Motor neuron (in vitro differentiated cells): ENCODE measurements around the gene AOAH. TPM values are rescaled to one million over a fixed set of nuclear protein-coding genes. Genes with fewer than 3 reads are reported as not detected.
A peak's percentile ranks its signal among the peaks of the same experiment; 100 is the strongest.

ENCODE experiments used
- ATAC-seq, 8 experiments: fragments of 200-7000 bp; cut with Tn5 transposase; replicated peaks in 6 of 8; 2 replicates each; pipeline ENCODE4 v1.8.0; 2021; ENCODE audit warnings: mild to moderate bottlenecking in 8 of 8, moderate library complexity in 8 of 8
- H3K27ac ChIP-seq, 2 donors: fragments of 250-450 bp; sonication (Bioruptor Pico); 2 replicates each; pipeline ENCODE4 v1.9.0; 2021; ENCODE audit warnings: antibody characterized with exemption in 2 of 2, mild to moderate bottlenecking in 2 of 2, moderate library complexity in 1 of 2
- H3K4me1 ChIP-seq, 2 donors: fragments of 250-450 bp; sonication (Bioruptor Pico); replicated peaks in 1 of 2; 2 replicates each; pipeline ENCODE4 v1.6.1; 2021; ENCODE audit warnings: antibody characterized with exemption in 2 of 2, mild to moderate bottlenecking in 2 of 2, moderate library complexity in 1 of 2
- H3K4me3 ChIP-seq, 5 donors: fragments of 250-450 bp; sonication (Bioruptor Pico); 2 replicates each; pipeline ENCODE4 v1.9.0; 2021; ENCODE audit warnings: antibody characterized with exemption in 5 of 5, mild to moderate bottlenecking in 5 of 5, moderate library complexity in 4 of 5
- WGBS, 10 experiments: fragments of 450-650 bp; shearing (Covaris generic); methylation state at CpG; one replicate each; pipeline ENCODE4 v1.0.0; 2022; 5-methylcytosine and 5-hydroxymethylcytosine counted together
- in situ Hi-C, 9 experiments: fragments of 400-800 bp; cut with MboI; loops; one replicate each; pipeline ENCODE4 v1.15.0; 2021; ENCODE audit warnings: low sequenced_read_pairs in 9 of 9, low pct_unique_long_range_greater_than_20kb in 2 of 9; ENCODE audit not compliant: unreplicated experiment in 9 of 9
- total RNA-seq, 8 experiments: library from RNA; unstranded; fragments of 300-600 nt; gene quantifications; 2 replicates each; pipeline versions ENCODE4 v1.2.3 to v1.2.4, GENCODE V29; 2022

Gene AOAH
- total RNA-seq, 8 experiments from 2014 or later = 0.25 to 1.2 (median 0.81) TPM

DNA sequence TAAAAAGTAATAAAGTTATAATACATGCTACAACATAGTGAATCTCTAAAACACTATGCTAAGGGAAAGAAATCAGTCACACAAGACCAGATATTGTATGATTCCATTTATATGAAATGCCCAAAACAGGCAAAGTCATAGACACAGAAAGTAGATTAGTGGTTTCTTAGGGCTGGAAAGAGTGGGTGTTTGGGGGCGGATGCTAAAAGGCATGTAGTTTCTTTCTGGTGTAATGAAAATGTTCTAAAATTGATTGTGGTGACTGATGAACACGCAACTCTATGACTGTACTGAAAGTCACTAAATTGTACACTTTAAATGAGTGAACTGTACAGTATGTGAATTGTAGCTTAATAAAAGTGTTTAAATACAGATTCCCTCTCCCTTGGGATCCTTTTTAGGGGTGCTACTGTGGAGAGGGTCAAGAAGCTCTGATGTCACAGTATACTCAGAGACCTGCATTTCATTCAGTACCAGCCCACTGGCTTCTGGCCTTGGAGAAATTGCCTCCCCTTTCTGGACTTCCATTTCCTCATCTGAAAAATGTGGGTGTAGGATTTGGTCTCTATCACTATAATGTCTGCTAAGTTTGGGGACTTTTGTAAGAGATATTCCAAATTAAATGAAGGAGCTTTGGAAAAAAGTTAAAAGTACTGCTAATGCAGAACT is 46.4 kb downstream of the AOAH start:
- no peak overlapping the region for H3K27ac ChIP-seq
- H3K4me1 ChIP-seq = no peaks in the 10 kb centered on the region
- in situ Hi-C loops = no loop called here
- 31 to 100% (median 100%) methylated on average over 1 to 2 of the region's 2 CpGs; no CpG with 5 or more reads in 2 of the 10 experiments for WGBS, 10 experiments
- H3K4me3 ChIP-seq = no peak overlapping the region
- no peak for ATAC-seq

DNA sequence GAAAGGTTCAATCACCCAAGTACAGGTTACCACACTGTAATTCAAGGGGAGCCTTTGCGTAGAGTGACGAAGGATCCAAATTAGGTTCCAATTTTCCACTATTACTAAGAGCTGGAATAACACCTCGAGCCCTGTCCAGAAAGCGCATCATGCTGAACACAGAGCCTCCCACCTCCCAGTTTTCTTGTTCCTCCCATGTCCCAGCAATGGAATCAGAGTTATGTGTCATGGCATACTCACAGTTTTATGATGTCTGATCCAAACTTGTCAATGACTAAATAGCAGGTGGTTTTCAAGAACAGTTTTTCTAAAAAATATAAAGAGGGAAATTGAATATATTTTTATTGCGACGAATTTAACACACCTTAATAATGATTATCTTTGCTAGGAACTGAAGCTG is 50.6 kb downstream of the AOAH start:
- no peak for ATAC-seq
- Histone ChIP-seq H3K27ac (no peak overlapping the region), H3K4me1 (peaks cover 0 to 9% of the 10 kb centered on the region in 2 donors), H3K4me3 (no peak overlapping the region)
- WGBS, 10 experiments = 63 to 100% (median 91%) methylated on average over 2 to 6 of the region's 6 CpGs; no CpG with 5 or more reads in 1 of the 10 experiments
- in situ Hi-C loops = loop anchor here in 3 of 9 experiments (25.0 kb wide), 2 partner anchors 186 to 514 kb away; no protein-coding TSS in a partner anchor

DNA sequence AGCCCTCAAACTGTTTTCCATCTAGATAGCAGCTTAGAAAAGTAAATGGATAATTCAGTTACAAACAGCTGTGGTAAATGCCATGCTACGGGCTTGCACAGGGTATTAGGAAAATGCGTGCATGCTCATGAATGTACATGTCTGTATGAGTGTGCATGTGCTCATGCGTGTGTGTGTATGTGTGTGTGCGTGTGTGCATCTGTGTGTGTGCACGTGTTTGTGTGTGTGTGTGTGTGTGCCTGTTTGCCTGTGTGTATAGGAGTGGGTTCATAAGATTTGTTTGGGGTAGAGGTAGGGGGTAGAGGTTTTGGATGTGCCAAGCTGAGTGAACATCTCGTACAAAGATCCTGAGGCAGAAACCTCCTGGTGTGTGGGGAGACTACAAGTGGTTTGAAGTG is 52.9 kb downstream of the AOAH start:
- H3K4me3 ChIP-seq = no peak overlapping the region
- no peak for ATAC-seq
- H3K27ac ChIP-seq = no peak overlapping the region
- peaks cover 0 to 9% of the 10 kb centered on the region in 2 donors for H3K4me1 ChIP-seq
- in situ Hi-C loops = loop anchor here in 3 of 9 experiments (25.0 kb wide), 2 partner anchors 184 to 516 kb away; no protein-coding TSS in a partner anchor
- 0 to 88% (median 77%) methylated on average over 1 to 6 of the region's 6 CpGs for WGBS, 10 experiments

DNA sequence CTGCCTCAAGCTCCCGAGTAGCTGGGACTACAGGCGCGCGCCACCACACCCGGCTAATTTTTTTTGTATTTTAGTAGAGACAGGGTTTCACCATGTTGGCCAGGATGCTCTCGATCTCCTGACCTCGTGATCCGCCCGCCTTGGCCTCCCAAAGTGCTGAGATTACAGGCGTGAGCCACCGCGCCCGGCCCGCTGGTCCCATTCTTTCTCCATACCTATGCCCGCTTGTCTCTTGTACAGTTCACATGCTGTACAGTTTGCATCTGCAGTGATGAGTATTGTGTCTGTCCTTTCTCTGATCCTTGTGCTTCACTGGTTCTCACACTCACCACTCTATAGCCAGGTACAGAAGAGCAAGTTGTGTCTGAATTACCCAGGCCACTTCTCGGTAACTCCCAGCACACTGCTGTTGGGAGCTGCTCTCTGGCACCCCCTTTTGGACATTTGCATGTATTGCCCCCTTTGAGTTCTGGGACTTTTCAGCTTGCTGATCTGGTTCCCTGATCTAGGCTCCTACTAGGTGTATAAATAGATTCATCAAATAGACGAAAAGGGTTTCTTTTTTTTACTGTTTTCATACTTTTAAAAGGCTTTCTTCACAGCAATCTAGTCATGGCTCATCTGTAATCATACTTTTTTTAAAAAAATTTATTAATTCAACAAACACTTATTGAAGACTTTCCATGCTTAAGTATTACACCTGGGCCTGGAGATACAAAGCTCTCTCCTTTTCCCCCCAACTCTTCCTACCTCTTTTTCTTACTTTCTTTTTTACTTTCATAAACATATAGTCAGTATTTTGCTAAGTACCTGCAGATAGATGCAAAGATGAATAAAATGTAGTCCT is 53.5 kb downstream of the AOAH start:
- 0 to 100% (median 64%) methylated on average over 1 to 17 of the region's 17 CpGs for WGBS, 10 experiments
- Histone ChIP-seq H3K4me3 (no peak overlapping the region), H3K4me1 (peaks cover 0 to 9% of the 10 kb centered on the region in 2 donors), H3K27ac (no peak overlapping the region)
- in situ Hi-C loops = loop anchor here in 3 of 9 experiments (25.0 kb wide), 2 partner anchors 184 to 516 kb away; no protein-coding TSS in a partner anchor
- peak in 7 of 8 experiments; percentile 32 to 80 (median 64) for ATAC-seq

DNA sequence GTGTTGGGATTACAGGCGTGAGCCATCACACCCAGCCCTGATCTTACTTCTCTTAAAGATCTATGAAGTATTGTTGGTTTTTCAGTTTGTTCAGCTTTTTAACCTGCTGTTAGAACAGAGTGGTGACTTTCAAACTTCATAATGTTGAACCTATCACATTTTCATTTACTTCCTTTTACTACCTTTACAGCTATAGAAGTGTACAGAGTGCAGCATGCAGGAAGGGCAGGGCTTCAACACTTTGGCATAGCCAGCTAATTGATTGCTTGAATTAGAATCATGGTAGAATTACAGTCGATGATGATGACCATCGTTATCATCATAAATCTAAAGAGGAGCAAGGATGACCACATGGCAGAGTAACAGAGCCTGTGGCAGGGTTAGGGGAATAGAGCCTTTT is 55.5 kb downstream of the AOAH start:
- no peak overlapping the region for H3K27ac ChIP-seq
- in situ Hi-C loops = loop anchor here in 3 of 9 experiments (25.0 kb wide), 2 partner anchors 181 to 519 kb away; no protein-coding TSS in a partner anchor
- WGBS, 10 experiments = 0 to 100% (median 60%) methylated on average over 1 to 3 of the region's 3 CpGs; no CpG with 5 or more reads in 2 of the 10 experiments
- H3K4me1 ChIP-seq = peaks cover 0 to 9% of the 10 kb centered on the region in 2 donors
- ATAC-seq = no peak
- H3K4me3 ChIP-seq = no peak overlapping the region

DNA sequence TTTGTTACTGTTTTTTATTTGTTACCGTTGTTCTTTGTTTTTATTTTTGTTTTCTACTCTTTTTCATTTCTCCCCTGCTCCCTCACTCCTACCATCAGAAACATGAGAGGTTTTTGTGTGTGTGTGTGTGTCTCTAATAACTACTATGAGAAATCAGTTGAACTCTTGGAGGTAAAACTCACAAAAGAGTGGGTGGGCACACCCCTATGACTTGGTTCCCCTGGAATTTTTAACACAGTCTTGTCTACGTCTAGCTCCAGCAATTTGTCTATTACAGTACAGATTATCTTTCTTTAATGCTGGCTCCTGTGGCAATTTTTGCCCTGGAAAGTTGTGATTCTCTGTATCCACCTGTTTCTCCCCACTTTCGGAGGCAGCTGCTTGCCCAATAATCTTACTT is 56.2 kb downstream of the AOAH start:
- no peak for ATAC-seq
- in situ Hi-C loops = loop anchor here in 3 of 9 experiments (25.0 kb wide), 2 partner anchors 181 to 519 kb away; no protein-coding TSS in a partner anchor
- peaks cover 0 to 9% of the 10 kb centered on the region in 2 donors for H3K4me1 ChIP-seq
- 0 to 100% (median 71%) methylated on average over 1 to 3 of the region's 3 CpGs for WGBS, 10 experiments
- H3K4me3 ChIP-seq = no peak overlapping the region
- H3K27ac ChIP-seq = no peak overlapping the region

DNA sequence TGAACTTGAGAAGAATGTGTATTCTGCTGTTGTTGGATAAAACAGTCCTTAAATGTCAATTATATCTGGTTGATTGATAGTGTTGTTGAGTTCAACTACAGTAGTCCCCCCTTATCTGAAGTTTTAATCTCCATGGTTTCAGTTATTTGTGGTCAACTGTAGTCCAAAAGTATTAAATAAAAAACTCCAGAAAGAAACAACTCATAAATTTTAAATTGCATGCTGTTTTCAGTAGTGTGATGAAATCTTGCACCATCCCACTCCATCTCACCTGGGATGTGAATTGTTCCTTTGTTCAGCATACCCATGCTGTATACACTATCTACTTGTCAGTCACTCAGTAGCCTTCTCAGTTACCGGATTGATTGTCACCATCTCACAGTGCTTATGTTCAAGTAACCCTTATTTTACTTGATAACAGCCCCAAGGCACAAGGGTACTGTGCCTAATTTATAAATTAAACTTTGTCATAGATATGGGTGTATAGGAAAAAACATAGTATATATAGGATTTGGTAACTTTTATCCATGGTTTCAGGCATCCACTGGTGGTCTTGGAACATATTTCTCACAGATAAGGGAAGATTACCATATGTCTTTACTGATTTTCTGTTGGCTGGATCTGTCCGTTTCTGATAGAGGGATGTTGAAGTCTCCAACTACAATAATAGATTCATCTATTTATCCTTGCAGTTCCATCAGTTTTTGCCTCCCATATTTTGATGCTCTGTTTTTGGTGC is 57.1 kb downstream of the AOAH start:
- peak in 3 of 8 experiments; percentile 22 to 66 (median 46) for ATAC-seq
- 11 to 100% (median 82%) methylated on average over 1 to 2 of the region's 2 CpGs; no CpG with 5 or more reads in 1 of the 10 experiments for WGBS, 10 experiments
- Histone ChIP-seq H3K4me1 (peaks cover 0 to 9% of the 10 kb centered on the region in 2 donors), H3K4me3 (no peak overlapping the region), H3K27ac (no peak overlapping the region)
- in situ Hi-C loops = loop anchor here in 3 of 9 experiments (25.0 kb wide), 2 partner anchors 180 to 520 kb away; no protein-coding TSS in a partner anchor

DNA sequence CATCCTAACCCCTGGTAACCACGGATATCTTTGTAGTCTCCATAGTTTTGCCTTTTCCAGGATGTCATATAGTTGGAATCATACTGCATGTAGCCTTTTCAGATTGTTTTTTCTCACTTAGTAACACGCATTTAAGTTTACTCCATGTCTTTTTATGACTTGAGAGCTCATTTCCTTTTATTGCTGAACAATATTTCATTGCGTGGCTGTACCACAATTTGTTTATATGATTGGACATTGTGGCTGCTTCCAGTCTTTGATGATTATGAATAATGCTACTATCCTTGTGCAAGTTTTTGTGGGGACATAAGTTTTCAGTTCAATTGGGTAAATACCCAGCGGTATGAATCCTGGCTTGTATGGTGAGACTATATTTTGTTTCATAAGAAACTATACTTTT is 60.8 kb downstream of the AOAH start:
- WGBS, 10 experiments = 70 to 100% (median 90%) methylated on average over 3 to 4 of the region's 4 CpGs; no CpG with 5 or more reads in 1 of the 10 experiments
- ATAC-seq = no peak
- no peak overlapping the region for H3K27ac ChIP-seq
- H3K4me3 ChIP-seq = no peak overlapping the region
- peaks cover 19 to 20% of the 10 kb centered on the region in 2 donors for H3K4me1 ChIP-seq
- in situ Hi-C loops = loop anchor here in 3 of 9 experiments (25.0 kb wide), 2 partner anchors 176 to 524 kb away; no protein-coding TSS in a partner anchor

DNA sequence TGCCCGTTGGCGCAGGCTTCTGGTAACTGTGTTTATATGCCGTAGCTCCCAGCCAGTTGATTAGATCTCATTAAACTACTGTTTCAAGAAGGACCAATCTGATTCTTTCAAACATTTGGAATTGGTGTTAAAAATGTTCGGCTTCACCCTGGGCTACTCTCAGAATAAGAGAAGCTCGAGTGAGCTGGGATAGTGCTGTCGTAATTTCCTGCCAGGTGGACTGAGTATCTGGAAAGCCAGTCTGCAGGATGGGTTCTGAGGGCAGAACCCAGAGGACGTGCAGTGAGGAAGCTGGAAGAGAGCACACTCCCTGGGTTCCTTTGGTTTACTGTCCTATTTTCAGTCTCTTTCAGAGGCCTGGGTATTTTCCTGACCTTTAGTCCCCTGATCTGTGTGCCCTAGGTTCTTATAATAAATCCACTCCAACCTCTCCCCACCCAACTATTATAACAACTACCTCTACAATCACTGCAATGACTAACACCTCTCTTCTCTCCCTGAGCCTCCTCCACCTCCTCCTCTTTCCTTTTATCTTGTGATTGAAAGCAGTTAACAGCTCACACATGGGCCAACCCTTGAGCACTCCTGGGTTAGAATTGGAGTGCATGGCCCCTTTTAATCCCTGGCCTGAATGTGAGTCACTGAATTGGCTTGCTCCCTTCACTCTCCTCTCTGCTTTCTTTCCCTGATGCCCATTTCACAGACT is 63.0 kb downstream of the AOAH start:
- WGBS, 10 experiments = 40 to 92% (median 80%) methylated on average over 1 to 6 of the region's 7 CpGs
- ATAC-seq = peak in 3 of 8 experiments; percentile 13 to 38 (median 27)
- Histone ChIP-seq H3K27ac (no peak overlapping the region), H3K4me3 (no peak overlapping the region), H3K4me1 (peaks cover 29 to 32% of the 10 kb centered on the region in 2 donors)
- in situ Hi-C loops = loop anchor here in 3 of 9 experiments (25.0 kb wide), 2 partner anchors 174 to 526 kb away; no protein-coding TSS in a partner anchor

DNA sequence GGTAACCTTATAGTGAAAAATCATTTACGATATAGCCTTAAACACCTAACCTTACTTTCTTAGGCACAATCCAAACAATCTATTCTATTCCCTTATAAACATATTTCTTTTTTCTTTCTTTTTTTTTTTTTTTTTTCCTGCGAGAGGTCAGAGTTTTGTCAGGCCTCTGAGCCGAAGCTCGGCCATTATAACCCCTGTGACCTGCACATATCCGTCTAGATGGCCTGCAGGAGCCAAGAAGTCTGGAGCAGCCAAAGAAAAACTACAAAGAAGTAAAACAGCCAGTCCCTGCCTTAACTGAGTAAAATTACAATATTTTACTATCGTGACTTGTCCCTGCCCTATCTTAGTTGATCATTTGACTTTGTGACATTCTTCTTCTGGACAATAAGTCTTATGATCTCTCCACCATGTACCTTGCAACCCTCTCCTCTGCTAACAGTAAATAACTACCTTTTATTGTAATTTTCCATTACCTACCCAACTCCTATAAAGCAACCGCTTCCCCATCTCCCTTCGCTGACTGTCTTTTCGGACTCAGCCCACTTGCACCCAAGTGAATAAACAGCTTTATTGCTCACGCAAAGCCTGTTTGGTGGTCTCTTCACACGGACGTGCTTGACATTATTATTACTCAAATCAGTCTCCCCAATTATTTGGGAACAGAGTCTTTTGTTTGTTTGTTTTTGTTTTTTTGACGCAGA is 64.5 kb downstream of the AOAH start:
- ATAC-seq = no peak
- 49 to 95% (median 68%) methylated on average over 3 to 13 of the region's 13 CpGs for WGBS, 10 experiments
- Histone ChIP-seq H3K27ac (no peak overlapping the region), H3K4me1 (peaks cover 37 to 44% of the 10 kb centered on the region in 2 donors), H3K4me3 (no peak overlapping the region)
- in situ Hi-C loops = loop anchor here in 3 of 9 experiments (25.0 kb wide), 2 partner anchors 172 to 528 kb away; no protein-coding TSS in a partner anchor

DNA sequence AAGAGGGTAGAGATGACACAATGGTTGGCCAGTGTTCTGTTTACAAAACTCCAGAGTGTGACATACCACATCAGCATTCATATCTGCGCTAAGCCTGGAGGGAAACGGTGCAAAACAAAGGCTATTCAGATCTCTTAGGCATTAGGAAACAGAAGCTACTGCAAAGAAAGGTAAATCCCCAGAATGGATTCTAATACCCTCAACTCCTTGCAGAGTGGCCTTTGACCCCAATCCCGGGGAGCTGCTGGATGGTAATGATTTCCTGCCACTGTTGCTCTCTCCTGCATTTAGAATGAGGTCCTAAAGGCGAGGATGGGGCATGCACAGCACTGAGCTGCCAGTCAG is 65.2 kb downstream of the AOAH start:
- in situ Hi-C loops = loop anchor here in 3 of 9 experiments (25.0 kb wide), 2 partner anchors 172 to 528 kb away; no protein-coding TSS in a partner anchor
- Histone ChIP-seq H3K4me3 (no peak overlapping the region), H3K4me1 (peaks cover 44 to 51% of the 10 kb centered on the region in 2 donors), H3K27ac (peak overlapping the region; percentile 25 to 35)
- 0 to 50% (median 30%) methylated on average over 1 to 4 of the region's 4 CpGs; no CpG with 5 or more reads in 2 of the 10 experiments for WGBS, 10 experiments
- ATAC-seq = peak; percentile 24 to 88 (median 80)
